Activated T-cell treated with anti-CD3 and anti-CD28 coated beads for 48 hours (primary cell): ENCODE data around the gene RER1.
A peak's percentile ranks its signal among the peaks of the same experiment; 100 is the strongest.

ENCODE experiments used
- DNase-seq: peaks from one replicate; pipeline ENCODE4 v3.0.0-alpha.2; 2020; ENCODE audit warnings: low read depth

RER1 gene

GRCh38 chr1:2407166-2407990 lies 15.7 kb downstream of the RER1 start:
- DNase-seq, result no peak

- DNase-seq, result no peak
Observed at GRCh38 chr1:2407991-2408275, 16.3 kb downstream of the RER1 start.

DNA sequence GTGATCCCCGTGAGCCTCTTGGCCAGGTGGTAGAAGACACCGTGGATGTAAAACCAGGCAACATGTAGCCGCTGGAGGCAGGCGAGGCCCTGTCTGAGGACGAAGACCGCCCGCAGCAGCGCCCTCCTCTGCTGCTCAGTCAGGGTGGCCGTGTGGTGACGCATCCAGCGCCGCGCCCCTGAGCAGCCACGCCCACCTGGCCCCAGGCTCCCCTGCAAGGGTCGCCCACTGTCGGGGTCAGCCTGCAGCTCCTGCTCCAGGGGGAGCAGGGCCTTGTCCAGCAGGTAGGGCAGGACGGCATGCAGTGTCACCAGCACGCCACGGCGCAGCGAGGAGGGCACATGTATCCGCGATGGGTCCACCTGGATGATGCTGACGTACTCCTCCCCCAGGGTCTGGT lies 16.8 kb downstream of the RER1 start:
- no peak for DNase-seq

DNA sequence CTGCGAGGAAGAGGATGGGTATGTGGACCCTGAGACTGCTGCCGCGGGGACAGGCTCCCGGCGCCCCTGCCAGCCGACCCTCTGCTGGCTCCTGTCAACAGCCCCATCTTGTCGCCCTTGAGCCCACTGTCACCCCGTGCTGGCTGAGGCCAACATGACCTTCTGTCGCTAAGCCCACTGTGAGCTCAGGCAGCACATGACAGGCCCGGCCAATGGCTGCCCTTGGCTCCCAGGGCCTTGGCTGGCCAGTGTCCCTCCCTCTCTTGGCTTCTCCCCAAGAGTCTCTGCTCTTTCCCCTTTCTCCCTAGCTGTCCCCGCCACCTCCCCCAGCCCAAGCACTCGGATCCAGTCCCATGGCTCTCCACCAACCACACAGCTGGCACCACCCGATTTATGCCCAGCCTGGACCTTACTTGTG lies 17.2 kb downstream of the RER1 start:
- DNase-seq, result no peak

DNA sequence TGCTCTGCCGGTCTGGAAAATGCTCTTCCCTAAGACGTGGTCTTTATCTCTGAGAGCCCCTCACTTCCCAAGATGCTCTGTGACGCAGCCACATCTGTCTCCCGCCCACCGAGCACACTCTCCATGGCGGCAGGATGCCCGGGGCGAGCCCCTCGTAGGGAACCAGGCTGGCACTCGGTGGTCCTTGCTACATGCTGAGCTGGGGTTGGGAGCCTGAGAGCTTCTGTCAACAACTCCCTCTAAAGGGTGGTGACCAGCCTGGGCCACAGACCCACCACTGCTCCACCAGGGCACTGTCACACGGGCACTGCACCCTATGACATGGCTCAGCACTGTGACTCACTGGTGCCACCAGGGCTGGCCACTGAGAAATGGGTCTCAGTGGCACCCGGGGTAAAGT lies 18.1 kb downstream of the RER1 start:
- DNase-seq, result no peak

DNA sequence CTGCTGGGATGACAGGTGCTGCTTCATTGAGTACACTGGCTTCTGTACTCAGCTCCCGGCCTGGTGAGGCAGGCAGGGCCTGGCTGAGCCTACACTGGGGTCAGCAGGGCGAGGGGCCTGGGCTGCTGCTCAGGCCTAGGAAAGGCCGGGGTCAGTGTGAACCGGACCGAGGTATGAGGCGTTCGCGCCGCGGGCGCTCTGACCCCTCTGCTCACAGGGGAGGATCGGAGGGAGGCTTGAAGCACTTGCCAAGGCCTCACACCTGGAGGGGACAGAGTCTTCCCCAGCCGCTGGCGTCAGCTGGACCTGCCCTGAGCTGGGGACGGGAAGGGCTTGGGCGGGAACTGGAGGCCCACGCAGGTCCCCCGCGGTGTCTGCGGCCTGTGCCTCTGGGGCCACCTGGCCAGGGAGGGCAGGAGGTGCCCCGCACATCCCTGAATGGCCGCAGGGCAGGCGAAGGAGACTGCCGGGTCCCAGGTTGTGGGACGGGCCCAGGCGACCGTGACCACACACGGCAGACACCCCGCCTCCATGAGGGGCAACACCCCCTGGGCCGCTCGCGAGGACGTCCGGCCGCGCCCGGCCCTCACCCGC lies 20.3 kb downstream of the RER1 start:
- DNase-seq, result no peak

DNA sequence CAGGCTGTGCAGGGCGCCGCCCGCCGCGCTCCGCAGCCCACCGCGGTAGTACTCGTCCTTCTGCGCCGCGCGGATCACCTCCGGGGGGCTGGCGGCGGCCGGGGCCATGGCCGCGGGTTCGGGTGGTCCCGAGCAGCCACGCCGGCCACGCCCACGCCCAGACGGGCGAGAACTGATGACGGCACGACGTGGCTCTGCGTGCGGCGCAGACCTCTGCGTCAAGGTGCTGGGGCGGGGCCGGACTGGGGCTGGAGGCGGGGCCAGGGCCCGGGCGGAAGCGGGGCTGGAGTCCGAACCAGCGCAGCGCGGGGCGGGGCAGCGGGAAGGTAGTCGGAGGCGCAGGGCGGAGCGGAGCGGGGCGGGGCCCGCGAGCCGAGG lies 20.7 kb downstream of the RER1 start, which contains the start of gene PEX10:
TSS of gene PEX10 (minus strand) at position 170 of the 378 bp plus-strand sequence. CDS start at position 108, 62 bp downstream.
- peak; percentile 100 for DNase-seq

DNA sequence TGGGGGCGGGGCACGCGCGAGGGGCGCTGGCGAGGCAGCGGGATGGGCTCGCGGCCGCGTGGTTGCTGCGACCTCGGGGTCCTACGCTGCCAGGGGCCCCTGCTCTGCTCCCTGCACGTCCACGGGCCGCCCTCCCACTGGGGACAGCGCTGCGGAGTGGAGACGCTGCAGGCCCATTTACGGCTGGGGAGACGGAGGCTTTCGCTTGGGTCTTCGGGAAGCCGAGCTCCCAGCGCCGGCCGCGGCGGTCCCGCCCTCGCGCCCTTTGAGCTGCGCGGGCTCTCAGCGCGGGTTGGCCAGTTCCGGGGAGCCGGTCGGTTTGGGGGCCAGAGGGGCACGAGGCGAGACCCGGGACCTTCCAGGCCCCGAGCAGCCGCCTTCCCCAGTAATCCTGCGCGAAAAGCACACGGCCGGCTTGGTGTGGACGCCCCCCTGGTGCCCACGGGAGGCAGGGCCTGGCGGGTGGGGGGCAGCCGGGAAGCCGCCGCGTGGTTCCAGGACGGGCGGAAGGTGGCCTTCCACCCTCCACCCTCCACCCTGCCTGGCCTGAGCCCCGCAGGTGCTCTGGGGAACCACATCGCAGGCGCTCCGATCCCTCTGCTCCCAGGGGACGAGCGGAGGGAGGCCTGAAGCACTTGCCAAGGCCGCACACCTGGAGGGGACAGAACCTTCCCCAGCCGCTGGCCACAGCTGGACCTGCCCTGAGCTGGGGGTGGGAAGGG lies 21.3 kb downstream of the RER1 start:
- DNase-seq, result peak; percentile 21

GRCh38 chr1:2413495-2414296 lies 22.1 kb downstream of the RER1 start:
- peak; percentile 23 for DNase-seq

DNA sequence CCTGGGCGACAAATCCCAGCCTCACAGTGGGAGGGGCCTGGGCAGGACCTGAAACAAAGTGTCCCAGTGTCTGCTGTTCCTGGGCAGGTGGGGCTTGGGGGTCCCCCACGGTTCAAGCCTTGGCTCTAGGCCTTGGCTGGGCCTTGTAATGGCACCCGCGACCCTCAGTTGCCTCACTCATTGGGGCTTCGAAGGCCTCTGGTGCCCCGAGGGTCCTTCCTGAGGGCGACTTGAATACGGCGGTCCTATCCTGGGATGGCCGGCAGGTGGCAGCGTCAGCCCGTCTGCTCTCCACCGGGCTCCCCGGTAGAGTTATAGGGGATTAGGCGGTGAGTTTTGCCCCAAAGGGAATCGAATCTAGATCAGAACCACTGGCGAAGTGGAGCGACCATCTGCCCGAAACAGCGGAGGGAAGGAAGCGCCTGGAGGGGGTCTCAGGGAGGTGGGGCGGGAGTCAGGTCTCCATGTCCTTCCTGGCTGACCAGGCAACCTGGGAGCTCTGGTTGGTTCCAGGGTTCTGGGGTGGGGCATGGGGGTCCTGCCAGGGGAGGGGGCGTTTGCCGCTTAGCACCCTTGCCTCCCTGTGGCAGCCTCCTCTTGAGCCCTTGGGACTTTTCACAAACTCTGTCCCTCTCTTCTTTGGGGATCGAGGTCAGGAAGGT lies 22.8 kb downstream of the RER1 start:
- peak; percentile 77 for DNase-seq

DNA sequence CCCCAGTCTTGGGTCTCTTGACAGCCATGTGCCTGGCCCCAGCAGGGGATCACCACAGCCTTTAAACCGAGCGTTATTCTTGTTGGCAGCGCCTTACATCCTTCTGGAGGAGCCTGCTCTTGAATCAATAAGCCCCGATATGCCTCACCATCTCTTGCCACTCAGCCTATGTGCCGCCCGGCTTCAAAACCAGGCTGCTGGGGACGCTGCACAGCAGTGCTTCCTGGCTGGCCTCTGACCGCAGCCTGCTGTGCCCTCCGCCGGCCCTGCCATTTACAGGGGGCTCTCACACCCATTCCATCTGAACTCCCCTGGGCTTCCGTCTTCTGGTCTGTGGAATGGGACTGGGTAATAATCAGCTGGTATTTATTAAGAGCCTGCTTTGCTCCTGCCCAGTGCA lies 23.7 kb downstream of the RER1 start:
- no peak for DNase-seq

DNA sequence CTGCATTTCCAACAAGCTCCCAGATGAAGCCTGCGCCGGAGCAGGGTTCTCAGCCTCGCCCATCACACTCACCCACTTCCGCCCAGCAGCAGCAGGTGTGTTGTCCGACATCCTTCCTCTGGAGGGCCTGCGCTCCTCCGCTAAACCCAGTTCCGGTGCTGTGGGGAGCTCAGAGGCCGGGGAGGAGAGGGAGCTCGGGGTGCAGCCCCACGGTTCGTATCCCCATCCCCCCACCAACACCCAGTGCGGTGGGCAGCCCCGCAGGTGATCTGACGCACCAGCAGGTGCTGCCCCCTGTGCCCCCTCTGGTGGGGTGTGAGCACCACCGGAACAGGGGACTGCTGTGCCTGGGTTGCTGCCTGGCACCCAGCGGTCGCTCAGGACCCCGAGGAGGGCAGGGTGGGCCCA lies 24.2 kb downstream of the RER1 start:
- peak; percentile 40 for DNase-seq

DNA sequence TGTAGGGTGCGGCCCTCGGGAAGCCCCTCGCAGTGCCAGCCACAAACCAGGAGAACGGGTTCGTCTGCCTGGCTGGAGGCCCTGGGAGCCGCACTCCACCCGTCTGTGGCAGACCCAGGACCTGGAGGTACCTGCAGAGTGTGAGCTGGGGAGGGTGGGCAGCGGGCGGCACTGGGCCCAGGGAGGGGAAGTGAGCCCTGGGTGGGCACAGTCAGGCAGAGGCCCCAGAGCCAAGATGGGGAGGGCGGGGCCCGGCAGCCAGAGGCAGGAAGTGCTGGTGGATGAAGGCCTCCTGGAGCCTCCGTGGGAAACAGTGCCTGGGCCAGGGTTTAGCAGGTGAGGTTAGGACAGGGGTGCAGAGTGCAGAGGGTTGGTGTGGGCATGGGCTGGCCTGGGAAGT lies 24.8 kb downstream of the RER1 start:
- no peak for DNase-seq

DNA sequence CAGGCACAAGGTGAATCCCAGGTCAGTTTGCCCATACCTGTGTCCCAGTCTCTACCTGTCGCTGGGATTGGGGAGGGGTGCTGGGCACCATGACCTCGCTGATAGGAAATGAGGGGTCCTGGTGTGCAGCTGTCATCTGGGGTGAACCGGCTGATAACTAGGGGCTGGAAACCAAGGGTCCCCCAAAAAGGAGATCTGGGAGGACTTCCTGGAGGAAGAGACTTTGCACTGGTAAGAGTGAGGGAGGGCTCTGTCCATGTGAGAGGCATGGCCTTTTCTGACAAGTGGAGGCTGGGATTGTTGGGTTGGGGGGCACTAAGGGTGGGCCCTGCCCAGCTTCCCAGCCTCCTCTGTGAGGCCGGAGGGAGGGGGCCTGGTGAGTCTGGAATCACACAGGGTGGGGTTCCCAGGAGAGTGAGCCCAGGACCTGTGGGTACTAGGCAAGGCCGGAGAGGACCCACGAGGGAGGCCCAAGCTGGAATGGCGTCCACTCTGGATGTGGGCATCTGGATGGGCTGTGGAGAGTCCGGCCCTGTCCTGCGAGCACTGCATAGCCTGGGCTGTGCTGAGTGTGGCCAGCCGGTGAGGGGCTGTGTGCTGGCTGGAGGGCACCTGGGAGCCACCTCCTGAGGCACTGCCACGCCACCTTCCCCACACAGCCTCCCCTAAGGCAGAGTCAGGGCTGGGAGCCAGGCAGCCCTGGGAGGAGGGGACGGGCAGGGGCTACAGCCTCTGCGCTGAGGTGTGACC lies 25.6 kb downstream of the RER1 start:
- no peak for DNase-seq

- no peak for DNase-seq
Observed at GRCh38 chr1:2417833-2418225, 26.2 kb downstream of the RER1 start.

DNA sequence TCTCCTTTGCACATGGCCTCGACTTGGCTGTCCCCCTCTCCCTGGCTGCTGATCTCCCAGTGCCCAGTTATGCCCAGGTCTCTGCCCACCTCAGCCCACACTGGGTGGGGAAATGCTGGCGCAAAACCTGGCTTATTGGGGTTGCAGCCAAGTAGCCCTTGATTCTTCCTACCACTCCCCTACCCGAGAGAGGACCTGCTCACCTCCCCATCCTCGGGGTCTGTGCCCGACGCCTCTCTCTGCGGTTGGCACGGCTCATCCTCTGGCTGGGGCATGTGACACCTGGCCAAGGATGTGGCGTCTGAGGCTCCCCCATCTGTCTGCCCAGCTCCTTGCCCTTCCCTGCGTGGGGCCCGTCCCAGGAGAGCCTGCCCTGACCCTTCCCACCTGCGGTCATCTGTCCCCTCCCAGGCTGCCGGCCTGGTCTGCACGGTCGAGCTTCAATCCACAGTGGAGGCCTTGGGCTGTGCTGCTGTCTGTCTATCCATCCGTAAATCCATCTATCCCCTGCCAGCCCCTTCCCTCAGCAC lies 27.2 kb downstream of the RER1 start:
- no peak for DNase-seq

DNA sequence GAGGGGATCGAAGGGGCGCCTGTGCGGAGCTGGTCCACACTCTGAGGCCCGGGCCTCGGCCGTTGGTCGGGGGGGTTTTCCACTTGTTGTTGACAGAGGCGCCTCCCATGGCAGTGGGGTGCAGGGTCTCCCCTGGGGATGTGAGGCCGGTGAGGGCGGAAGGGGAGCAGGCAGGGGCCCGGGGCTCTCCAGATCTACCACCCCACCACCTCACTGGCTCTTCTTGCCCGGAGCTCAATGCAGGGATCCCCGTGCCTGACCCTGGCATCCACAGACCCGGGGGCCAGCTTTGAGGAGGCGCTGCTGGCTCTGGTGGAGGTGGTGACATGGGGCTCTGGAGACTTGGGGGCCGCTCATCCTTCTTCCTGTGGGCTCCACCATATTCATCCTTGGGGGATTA lies 27.8 kb downstream of the RER1 start:
- DNase-seq, result no peak

GRCh38 chr1:2422523-2422922 lies 30.9 kb downstream of the RER1 start:
- no peak for DNase-seq

GRCh38 chr1:2425892-2426291 lies 34.3 kb downstream of the RER1 start:
- DNase-seq, result no peak

GRCh38 chr1:2426540-2426939 lies 34.9 kb downstream of the RER1 start:
- no peak for DNase-seq

GRCh38 chr1:2427051-2427450 lies 35.4 kb downstream of the RER1 start:
- no peak for DNase-seq
